Endothelial cell of umbilical vein (primary cell): ENCODE results near the gene STT3B. TPM values are rescaled to one million over a fixed set of nuclear protein-coding genes. Genes with fewer than 3 reads are reported as not detected.

Source experiments
- BruUV-seq: library from RNA; stranded (reverse); fragments of 400-500 nt; replicated peaks from 2 replicates; lab custom pipeline; 2021; lab: Mats Ljungman, UMichigan
- CTCF ChIA-PET: fragments of 300-600, 350-600 bp; sonication (Branson Sonifier 250); formaldehyde crosslinking; loops from one replicate; lab custom pipeline; 2021; ENCODE audit warnings: antibody characterized with exemption, inconsistent platforms; lab: Charles Lee
- POLR2A ChIA-PET: fragments of 300-600, 350-600 bp; sonication (Branson Sonifier 250); formaldehyde crosslinking; loops from one replicate; lab custom pipeline; 2021; ENCODE audit warnings: antibody characterized with exemption, inconsistent platforms; lab: Charles Lee
- DNase-seq: peaks from one replicate; pipeline ENCODE4 v3.0.0-alpha.2; 2011; ENCODE audit warnings: low read depth, low spot score
- FAIRE-seq: peaks from 2 replicates; lab custom pipeline; 2011; peaks lifted over from hg19 to GRCh38; lab: Jason Lieb, UNC
- H2AFZ ChIP-seq: 2 replicates; pipeline ENCODE4 v1.6.0; 2012; ENCODE audit warnings: low read depth, low read length, control low read depth, inconsistent platforms
- H3K27ac ChIP-seq: 2 replicates; pipeline ENCODE4 v1.5.1; 2011; ENCODE audit warnings: low read depth, mild to moderate bottlenecking, control low read depth, low read length, moderate library complexity; ENCODE audit not compliant: insufficient read depth
- H3K27me3 ChIP-seq, 2 experiments: 2 replicates each; pipeline versions ENCODE4 v1.6.0 to v1.6.1; 2011; ENCODE audit warnings: low read length in 2 of 2, mixed read lengths in 1 of 2; ENCODE audit not compliant: control insufficient read depth in 2 of 2, insufficient read depth in 2 of 2
- H3K36me3 ChIP-seq, 2 experiments: 2 replicates in 1 of 2; 3 replicates in 1 of 2; pipeline ENCODE4 v1.5.1; 2011; ENCODE audit warnings: low read length in 2 of 2, mild to moderate bottlenecking in 1 of 2, moderate library complexity in 1 of 2; ENCODE audit not compliant: control insufficient read depth in 2 of 2, insufficient read depth in 2 of 2; ENCODE audit errors: extremely low read depth in 1 of 2
- H3K4me1 ChIP-seq: 3 replicates; pipeline ENCODE4 v1.5.1; 2011; ENCODE audit warnings: mild to moderate bottlenecking, low read length; ENCODE audit not compliant: control insufficient read depth, insufficient read depth; ENCODE audit errors: extremely low read depth
- H3K4me2 ChIP-seq: 2 replicates; pipeline ENCODE4 v1.6.1; 2011; ENCODE audit warnings: low read length, control low read depth, mixed read lengths; ENCODE audit not compliant: insufficient read depth
- H3K4me3 ChIP-seq, 3 experiments: fragments of 200-600 bp in 1 of 3; sonication (generic), shearing (Covaris generic) in 1 of 3; replicated peaks in 1 of 3; 2 replicates each; pipeline ENCODE4 v1.5.1; 2011 to 2016; ENCODE audit warnings: control low read depth in 3 of 3, low read length in 3 of 3, mild to moderate bottlenecking in 2 of 3, inconsistent platforms in 1 of 3, low read depth in 1 of 3, moderate library complexity in 1 of 3; ENCODE audit not compliant: insufficient read depth in 1 of 3
- H3K79me2 ChIP-seq: 2 replicates; pipeline ENCODE4 v1.6.0; 2012; ENCODE audit warnings: low read length, inconsistent platforms; ENCODE audit not compliant: control insufficient read depth, insufficient read depth
- H3K9ac ChIP-seq: replicated peaks from 2 replicates; pipeline ENCODE3; 2011; ENCODE audit warnings: low read length, control low read depth; ENCODE audit not compliant: insufficient read depth; ENCODE audit errors: extremely low read depth
- H3K9me1 ChIP-seq: replicated peaks from 3 replicates; pipeline ENCODE4 v1.6.0; 2011; ENCODE audit warnings: mild to moderate bottlenecking, low read length; ENCODE audit not compliant: control insufficient read depth, insufficient read depth; ENCODE audit errors: extremely low read depth
- H3K9me3 ChIP-seq: replicated peaks from 2 replicates; pipeline ENCODE4 v1.5.1; 2012; ENCODE audit warnings: low read length, inconsistent platforms; ENCODE audit not compliant: control insufficient read depth, insufficient read depth
- H4K20me1 ChIP-seq: replicated peaks from 2 replicates; pipeline ENCODE3; 2011; ENCODE audit warnings: mild to moderate bottlenecking, low read length; ENCODE audit not compliant: control insufficient read depth, insufficient read depth; ENCODE audit errors: extremely low read depth
- EZH2 ChIP-seq: IDR thresholded peaks from 2 replicates; pipeline ENCODE4 v1.6.1; 2012; ENCODE audit warnings: borderline replicate concordance, low read depth, mild to moderate bottlenecking, moderate library complexity, low read length, inconsistent platforms; ENCODE audit not compliant: severe bottlenecking
- FOS ChIP-seq: IDR thresholded peaks from 2 replicates; pipeline ENCODE4 v1.6.1; 2011; ENCODE audit warnings: mild to moderate bottlenecking, low read length, moderate library complexity, borderline replicate concordance; ENCODE audit not compliant: insufficient read depth
- GATA2 ChIP-seq: IDR thresholded peaks from 2 replicates; pipeline ENCODE4 v1.7.0; 2011; ENCODE audit warnings: low read depth, mild to moderate bottlenecking, moderate library complexity, mixed read lengths, low read length; ENCODE audit not compliant: insufficient read length, insufficient read depth
- JUN ChIP-seq: IDR thresholded peaks from 2 replicates; pipeline ENCODE4 v1.6.1; 2011; ENCODE audit warnings: borderline replicate concordance, low read depth; ENCODE audit not compliant: insufficient read length, insufficient read depth
- MYC ChIP-seq: IDR thresholded peaks from one replicate; pipeline ENCODE4 v1.6.1; 2011; ENCODE audit warnings: mild to moderate bottlenecking, low read depth, low read length
- POLR2A ChIP-seq: IDR thresholded peaks from 2 replicates; pipeline ENCODE4 v1.6.1; 2012; ENCODE audit warnings: low read depth, mild to moderate bottlenecking, control low read depth, low read length
- POLR2AphosphoS5 ChIP-seq: IDR thresholded peaks from 2 replicates; pipeline ENCODE4 v1.6.1; 2012; ENCODE audit warnings: low read depth, mild to moderate bottlenecking, control low read depth, low read length, moderate library complexity; ENCODE audit not compliant: insufficient read depth
- dilution Hi-C: fragments of 300-500 bp; cut with MboI; formaldehyde crosslinking; loops from one replicate; pipeline ENCODE4 v1.15.0; 2019; ENCODE audit warnings: low sequenced_read_pairs; ENCODE audit not compliant: extremely low pct_ligation_motif_present
- intact Hi-C: fragments of 100-400 bp; cut with micrococcal nuclease; formaldehyde crosslinking; loops from one replicate; pipeline ENCODE4 v1.10.0; 2022
- polyA plus RNA-seq, 4 experiments: library from polyadenylated mRNA; depleted of rRNA in 3 of 4; stranded (reverse) in 3 of 4; unstranded in 1 of 4; fragments of >200 nt; gene quantifications; 2 replicates each; pipeline versions ENCODE4 v1.2.1 to v1.2.3, GENCODE V29; 2011 to 2012; ENCODE audit warnings: missing spikeins in 1 of 4
- total RNA-seq: library from RNA; stranded (reverse); gene quantifications from 2 replicates; pipeline ENCODE4 v1.2.3, GENCODE V29; 2021
- TF ChIP-seq, protein P1 (sequence below): IDR thresholded peaks from 2 replicates; pipeline ENCODE4 v1.6.1; 2011; ENCODE audit not compliant: insufficient read depth, insufficient read length
- TF ChIP-seq, protein P2 (sequence below), 2 donors: IDR thresholded peaks; 1 replicate in 1 of 2; 2 replicates in 1 of 2; pipeline ENCODE4 v1.5.1; 2011; ENCODE audit warnings: low read length in 2 of 2, mild to moderate bottlenecking in 2 of 2, moderate library complexity in 2 of 2, control low read depth in 1 of 2, inconsistent platforms in 1 of 2, low read depth in 1 of 2; ENCODE audit not compliant: insufficient read depth in 1 of 2; ENCODE audit errors: extremely low read depth in 1 of 2

Gene STT3B
- total and polyA plus RNA-seq, 2 donors (not counting 3 experiments of a cell fraction or from before 2014, with no cell fraction given) = 56.4 to 113 TPM

DNA sequence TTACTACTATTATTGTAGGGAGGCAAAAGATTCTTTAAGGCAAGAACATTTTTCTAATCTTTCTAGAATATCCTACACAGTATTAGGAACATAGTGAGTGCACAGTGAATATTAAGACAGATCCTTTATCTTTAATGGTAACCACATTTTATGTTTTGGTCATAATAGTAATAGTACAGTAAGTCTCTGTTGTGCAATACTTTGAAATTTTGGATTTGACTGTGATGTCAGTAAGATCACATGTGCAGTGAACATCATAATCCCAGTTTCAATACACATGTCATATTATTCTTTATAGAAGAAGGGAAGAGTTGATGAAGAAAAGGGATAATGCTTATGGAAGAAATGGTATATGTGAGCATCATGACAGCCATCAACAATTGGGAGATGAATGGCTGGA is 10.7 kb downstream of the STT3B start:
- dilution Hi-C loops = no loop called here
- FAIRE-seq = no peak

DNA sequence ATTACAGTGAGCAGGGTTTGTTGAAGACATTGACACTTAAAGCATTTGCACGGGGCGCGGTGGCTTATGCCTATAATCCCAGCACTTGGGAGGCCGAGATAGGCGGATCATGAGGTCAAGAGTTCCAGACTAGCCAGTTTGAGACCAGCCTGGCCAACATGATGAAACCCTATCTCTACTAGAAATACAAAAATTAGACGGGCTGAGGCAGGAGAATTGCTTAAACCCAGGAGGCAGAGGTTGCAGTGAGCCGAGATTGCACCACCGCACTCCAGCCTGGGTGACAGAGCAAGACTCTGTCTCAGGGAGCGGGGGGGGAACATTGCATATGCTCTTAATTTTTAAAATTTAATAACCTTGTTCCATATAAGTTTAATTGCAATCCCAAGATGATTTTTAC is 11.9 kb downstream of the STT3B start:
- Histone ChIP-seq H3K36me3 (no peaks in the 10 kb centered on the region), H3K27me3 (no peaks in the 10 kb centered on the region), H3K9me1 (peaks cover 2% of the 10 kb centered on the region), H3K4me1 (no peaks in the 10 kb centered on the region), H3K79me2 (peaks cover 92% of the 10 kb centered on the region), H3K4me3 (no peak overlapping the region), H3K4me2 (no peak overlapping the region), H3K9me3 (no peaks in the 10 kb centered on the region), H3K27ac (no peak overlapping the region), H2AFZ (no peak overlapping the region), H4K20me1 (peaks cover 12% of the 10 kb centered on the region), H3K9ac (no peak overlapping the region)
- BruUV-seq = no TSS peak
- no peak for DNase-seq
- no peak for FAIRE-seq
- CTCF ChIA-PET = no interaction called here
- dilution Hi-C loops (no loop called here), intact Hi-C loops (no loop called here)
- POLR2A ChIA-PET = no interaction called here
- no peak for TF ChIP-seq FOS
- TF ChIP-seq, protein P1, sequence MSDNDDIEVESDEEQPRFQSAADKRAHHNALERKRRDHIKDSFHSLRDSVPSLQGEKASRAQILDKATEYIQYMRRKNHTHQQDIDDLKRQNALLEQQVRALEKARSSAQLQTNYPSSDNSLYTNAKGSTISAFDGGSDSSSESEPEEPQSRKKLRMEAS = no peak
- no peak for TF ChIP-seq MYC
- TF ChIP-seq EZH2 = no peak
- no peak for TF ChIP-seq POLR2AphosphoS5
- TF ChIP-seq GATA2 = no peak
- no peak for TF ChIP-seq JUN
- TF ChIP-seq POLR2A = no peak
- TF ChIP-seq, protein P2, sequence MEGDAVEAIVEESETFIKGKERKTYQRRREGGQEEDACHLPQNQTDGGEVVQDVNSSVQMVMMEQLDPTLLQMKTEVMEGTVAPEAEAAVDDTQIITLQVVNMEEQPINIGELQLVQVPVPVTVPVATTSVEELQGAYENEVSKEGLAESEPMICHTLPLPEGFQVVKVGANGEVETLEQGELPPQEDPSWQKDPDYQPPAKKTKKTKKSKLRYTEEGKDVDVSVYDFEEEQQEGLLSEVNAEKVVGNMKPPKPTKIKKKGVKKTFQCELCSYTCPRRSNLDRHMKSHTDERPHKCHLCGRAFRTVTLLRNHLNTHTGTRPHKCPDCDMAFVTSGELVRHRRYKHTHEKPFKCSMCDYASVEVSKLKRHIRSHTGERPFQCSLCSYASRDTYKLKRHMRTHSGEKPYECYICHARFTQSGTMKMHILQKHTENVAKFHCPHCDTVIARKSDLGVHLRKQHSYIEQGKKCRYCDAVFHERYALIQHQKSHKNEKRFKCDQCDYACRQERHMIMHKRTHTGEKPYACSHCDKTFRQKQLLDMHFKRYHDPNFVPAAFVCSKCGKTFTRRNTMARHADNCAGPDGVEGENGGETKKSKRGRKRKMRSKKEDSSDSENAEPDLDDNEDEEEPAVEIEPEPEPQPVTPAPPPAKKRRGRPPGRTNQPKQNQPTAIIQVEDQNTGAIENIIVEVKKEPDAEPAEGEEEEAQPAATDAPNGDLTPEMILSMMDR (IDR thresholded peaks at IDR 0.05; ENCODE audit: extremely low read depth in 1 of 2, insufficient read depth in 1 of 2, low read depth in 1 of 2, low read length in 2 of 2) = no peak

More for the DNA sequence above, 10.7 kb downstream of the STT3B start:
- Histone ChIP-seq H3K9ac (no peak overlapping the region), H3K4me1 (no peaks in the 10 kb centered on the region), H3K4me2 (no peak overlapping the region), H4K20me1 (peaks cover 15% of the 10 kb centered on the region), H3K36me3 (no peaks in the 10 kb centered on the region), H3K27me3 (no peaks in the 10 kb centered on the region), H3K27ac (no peak overlapping the region), H2AFZ (no peak overlapping the region), H3K9me3 (no peaks in the 10 kb centered on the region), H3K9me1 (no peaks in the 10 kb centered on the region), H3K4me3 (no peak overlapping the region), H3K79me2 (peaks cover 95% of the 10 kb centered on the region)
- ChIA-PET POLR2A (no interaction called here), CTCF (no interaction called here)
- BruUV-seq = no TSS peak
- TF ChIP-seq FOS = no peak
- TF ChIP-seq, protein P2 (IDR thresholded peaks at IDR 0.05; ENCODE audit: extremely low read depth in 1 of 2, insufficient read depth in 1 of 2, low read depth in 1 of 2, low read length in 2 of 2) = no peak
- no peak for TF ChIP-seq GATA2
- no peak for TF ChIP-seq MYC
- intact Hi-C loops = no loop called here
- no peak for DNase-seq
